Measurements from ENCODE around the gene SOX4. TPM values are rescaled to one million over a fixed set of nuclear protein-coding genes. Genes with fewer than 3 reads are reported as not detected.

Gene SOX4
- total RNA-seq, 2 experiments from 2014 or later: 1.4 TPM

- no peaks in the 10 kb centered on the region for H3K4me1 Mint-ChIP-seq
- no peak overlapping the region for H3K27ac Mint-ChIP-seq
- DNase-seq: no peak
- H3K9me3 Mint-ChIP-seq: no peaks in the 10 kb centered on the region
- H3K36me3 Mint-ChIP-seq (ENCODE audit: low read depth): no peaks in the 10 kb centered on the region
- no peak overlapping the region for H3K4me3 Mint-ChIP-seq
- ChIA-PET POLR2A (no interaction called here), CTCF (no interaction called here)
- H3K27me3 Mint-ChIP-seq: no peaks in the 10 kb centered on the region
Measured at GRCh38 chr6:21639316-21639715, 45.8 kb downstream of the SOX4 start.

Measured in activated CD4-positive, alpha-beta T cell treated with anti-CD3 and anti-CD28 coated beads, Interleukin-2, amount 10 ng/mL, durations not matched to agents 7 days and 5 days (primary cell).